ENCODE results near the gene RBPJL.

RBPJL gene

DNA sequence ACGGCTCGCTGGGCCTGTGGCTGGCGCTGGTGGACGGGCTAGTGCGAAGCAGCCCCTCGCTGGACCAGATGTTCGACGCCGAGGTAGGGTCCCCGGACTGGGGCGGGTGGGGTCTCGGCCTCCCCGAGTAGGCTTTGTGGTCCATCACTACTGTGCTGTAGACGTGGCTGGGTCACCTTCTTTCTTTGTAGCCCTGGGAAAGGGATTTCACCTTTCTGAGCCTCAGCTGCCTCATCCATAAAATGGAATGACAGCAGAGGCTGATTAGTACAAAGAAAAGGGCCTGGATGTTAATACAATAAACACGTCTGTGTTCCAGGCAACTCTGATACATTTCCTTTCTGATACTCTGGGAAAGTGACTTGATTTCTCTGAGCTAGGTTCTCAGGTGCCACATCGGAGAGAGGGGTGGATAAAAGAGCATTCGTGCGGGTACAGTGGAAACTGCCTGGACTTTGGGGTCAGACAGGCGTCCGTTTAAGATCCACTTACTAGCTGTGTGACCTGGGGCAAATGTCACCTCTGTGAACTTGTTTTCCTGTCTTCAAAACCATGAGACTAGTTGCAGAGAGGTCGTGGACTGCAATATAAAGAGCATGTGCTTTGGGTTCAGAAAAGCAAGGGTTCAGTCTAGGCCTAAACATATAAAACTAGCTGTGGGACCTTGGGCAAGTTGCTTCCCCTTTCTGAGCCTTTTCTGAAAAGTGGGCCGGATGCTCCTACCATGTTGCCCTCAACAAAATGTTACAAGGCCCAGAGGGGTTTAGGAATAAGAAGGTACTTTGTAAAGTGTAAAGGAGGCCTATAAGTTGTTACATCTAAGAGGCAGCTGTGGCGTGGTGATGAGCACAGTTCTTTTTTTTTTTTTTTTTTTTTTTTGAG is 57.2 kb downstream of the RBPJL start:
- no peak for DNase-seq

GRCh38 chr20:45365444-45365970 is 58.9 kb downstream of the RBPJL start:
- DNase-seq, result no peak

GRCh38 chr20:45366192-45366591 is 59.6 kb downstream of the RBPJL start:
- DNase-seq, result no peak

- DNase-seq, result no peak
These were observed 60.0 kb downstream of the RBPJL start for GRCh38 chr20:45366631-45367030.

DNA sequence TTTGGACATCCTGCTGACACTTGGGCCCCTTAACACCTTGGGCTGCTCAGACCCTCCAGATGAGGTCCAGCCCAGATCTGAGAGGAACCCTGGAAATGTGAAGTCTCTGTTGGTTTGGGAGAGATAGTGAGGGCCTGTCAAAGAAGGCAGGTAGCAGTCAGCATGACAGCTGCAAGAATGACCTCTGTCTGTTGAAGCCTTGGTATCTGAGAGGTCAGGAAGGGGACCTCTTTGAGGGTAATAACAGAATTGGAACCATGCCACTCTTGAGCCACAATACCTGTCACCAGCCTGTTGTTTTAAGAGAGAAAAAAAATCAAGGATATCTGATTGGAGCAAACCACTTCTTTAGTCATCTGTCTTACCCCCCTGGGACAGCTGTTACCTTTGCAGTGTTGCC is 60.5 kb downstream of the RBPJL start:
- no peak for DNase-seq

All from inflammatory macrophage treated with lipopolysaccharide for 1 hour (primary cell).